GM18870 (cell line): Measurements from ENCODE around the gene MCOLN1.
"Not testable (repeated sequence)": the region's sequence is repeated elsewhere in the genome, so short reads cannot be mapped to it uniquely, and the experiment has no call there.

Experiments used
- ATAC-seq: cut with Tn5 transposase; IDR thresholded peaks from one replicate; pipeline ENCODE4 v1.9.1; 2021; ENCODE audit warnings: moderate library complexity; ENCODE audit not compliant: unreplicated experiment

The MCOLN1 gene

GRCh38 chr19:7522923-7523667 lies 671 bp downstream of the MCOLN1 start:
- no peak for ATAC-seq

- ATAC-seq, result no peak
These were observed 2.1 kb downstream of the MCOLN1 start for GRCh38 chr19:7524523-7524922.

GRCh38 chr19:7524992-7525739 lies 2.7 kb downstream of the MCOLN1 start:
- no peak for ATAC-seq

DNA sequence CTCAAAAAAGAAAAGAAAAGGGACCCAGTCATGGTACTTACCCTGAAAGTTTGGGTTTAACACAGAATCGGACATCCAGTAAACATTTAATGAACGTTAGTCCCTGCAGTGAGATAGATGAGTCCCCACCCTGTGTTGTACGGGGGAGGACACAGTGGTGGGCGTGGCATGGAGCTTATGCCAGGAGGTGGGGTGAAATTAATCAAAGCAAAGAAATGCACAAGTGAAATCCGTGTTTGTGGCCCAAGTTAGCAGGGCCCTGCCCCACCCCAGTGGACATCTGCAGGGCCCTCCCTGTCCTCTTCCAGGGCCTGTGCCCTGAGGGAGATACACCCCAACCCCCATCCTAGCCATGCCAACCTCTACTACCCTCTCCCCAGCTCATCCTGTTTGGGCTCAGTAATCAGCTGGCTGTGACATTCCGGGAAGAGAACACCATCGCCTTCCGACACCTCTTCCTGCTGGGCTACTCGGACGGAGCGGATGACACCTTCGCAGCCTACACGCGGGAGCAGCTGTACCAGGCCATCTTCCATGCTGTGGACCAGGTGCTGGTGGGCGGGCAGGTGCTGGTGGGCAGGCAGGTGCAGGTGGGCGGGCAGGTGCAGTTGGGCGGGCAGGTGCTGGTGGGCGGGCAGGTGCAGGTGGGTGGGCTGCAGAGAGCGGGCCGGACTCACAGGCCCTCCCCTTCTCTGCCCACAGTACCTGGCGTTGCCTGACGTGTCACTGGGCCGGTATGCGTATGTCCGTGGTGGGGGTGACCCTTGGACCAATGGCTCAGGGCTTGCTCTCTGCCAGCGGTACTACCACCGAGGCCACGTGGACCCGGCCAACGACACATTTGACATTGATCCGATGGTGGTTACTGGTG lies 3.9 kb downstream of the MCOLN1 start:
- no peak for ATAC-seq

DNA sequence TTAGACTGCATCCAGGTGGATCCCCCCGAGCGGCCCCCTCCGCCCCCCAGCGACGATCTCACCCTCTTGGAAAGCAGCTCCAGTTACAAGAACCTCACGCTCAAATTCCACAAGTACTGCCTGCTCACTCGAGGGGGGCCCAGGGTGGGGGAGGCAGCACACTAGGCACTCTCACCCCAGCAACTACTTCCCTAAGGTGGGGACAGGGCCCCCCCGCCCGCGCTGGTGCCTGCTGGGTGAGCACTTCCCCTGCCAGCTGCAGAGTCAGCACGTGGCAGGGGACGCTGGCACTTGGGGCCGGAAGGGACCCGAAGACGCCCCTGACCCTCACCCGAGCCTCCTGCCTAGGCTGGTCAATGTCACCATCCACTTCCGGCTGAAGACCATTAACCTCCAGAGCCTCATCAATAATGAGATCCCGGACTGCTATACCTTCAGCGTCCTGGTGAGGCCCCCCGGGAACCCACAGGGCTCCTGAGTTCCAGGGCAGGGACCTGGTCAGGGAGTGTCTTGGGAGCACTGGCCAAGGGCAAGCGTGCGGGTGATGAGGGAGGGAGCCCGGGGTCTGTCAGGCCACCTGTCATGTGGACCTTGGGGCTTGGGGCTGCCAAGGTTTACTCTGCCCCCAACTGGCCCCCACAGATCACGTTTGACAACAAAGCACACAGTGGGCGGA lies 5.2 kb downstream of the MCOLN1 start:
- ATAC-seq, result no peak

GRCh38 chr19:7528192-7528519 lies 5.7 kb downstream of the MCOLN1 start:
- no peak for ATAC-seq

- no peak for ATAC-seq
These were observed 6.3 kb downstream of the MCOLN1 start for GRCh38 chr19:7528522-7529245.

GRCh38 chr19:7529246-7529600 lies 6.8 kb downstream of the MCOLN1 start:
- no peak for ATAC-seq

DNA sequence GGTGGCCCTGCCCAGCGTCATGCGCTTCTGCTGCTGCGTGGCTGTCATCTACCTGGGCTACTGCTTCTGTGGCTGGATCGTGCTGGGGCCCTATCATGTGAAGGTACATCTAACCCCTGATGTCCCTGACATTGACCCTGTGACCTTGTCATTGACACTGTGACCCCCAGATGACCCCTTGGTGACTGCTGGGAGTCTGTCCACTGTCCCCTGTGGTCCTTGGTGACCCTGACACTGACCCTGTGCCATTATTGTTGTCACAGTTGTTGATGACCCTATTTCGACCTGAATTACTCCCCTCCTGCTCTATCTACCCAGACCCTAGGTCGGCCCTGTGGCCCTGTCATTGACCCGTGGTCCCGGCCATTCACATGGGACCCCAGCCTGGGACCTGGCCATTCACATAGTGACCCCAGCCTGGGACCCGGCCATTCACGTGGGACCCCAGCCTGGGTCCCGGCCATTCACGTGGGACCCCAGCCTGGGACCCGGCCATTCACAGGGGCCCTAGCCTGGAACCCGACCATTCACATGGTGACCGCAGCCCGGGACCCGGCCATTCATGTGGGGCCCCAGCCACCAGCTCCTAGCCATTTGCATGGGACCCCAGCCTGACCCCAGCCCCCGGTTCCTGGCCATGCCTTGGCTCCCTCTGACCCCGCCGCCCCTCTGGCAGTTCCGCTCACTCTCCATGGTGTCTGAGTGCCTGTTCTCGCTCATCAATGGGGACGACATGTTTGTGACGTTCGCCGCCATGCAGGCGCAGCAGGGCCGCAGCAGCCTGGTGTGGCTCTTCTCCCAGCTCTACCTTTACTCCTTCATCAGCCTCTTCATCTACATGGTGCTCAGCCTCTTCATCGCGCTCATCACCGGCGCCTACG lies 7.4 kb downstream of the MCOLN1 start:
- no peak for ATAC-seq

DNA sequence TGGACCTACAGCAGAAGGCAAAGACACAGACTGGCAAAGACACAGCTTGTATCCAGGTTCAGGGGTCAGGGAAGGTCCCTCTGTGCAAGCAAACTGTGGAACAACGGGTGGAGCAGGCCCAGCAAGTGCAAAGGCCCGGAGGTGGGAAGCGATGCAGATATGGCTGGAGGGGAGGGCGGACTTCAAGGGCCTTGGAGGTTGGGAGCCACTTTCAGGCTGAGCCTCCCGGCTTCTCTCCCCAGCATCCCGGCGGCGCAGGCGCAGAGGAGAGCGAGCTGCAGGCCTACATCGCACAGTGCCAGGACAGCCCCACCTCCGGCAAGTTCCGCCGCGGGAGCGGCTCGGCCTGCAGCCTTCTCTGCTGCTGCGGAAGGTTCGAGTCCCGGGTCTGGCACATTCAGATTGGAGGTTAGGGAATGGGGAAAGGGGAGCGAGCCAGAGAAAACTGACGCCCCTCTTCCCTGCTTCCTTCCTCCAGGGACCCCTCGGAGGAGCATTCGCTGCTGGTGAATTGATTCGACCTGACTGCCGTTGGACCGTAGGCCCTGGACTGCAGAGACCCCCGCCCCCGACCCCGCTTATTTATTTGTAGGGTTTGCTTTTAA lies 11.0 kb downstream of the MCOLN1 start:
- no peak for ATAC-seq

DNA sequence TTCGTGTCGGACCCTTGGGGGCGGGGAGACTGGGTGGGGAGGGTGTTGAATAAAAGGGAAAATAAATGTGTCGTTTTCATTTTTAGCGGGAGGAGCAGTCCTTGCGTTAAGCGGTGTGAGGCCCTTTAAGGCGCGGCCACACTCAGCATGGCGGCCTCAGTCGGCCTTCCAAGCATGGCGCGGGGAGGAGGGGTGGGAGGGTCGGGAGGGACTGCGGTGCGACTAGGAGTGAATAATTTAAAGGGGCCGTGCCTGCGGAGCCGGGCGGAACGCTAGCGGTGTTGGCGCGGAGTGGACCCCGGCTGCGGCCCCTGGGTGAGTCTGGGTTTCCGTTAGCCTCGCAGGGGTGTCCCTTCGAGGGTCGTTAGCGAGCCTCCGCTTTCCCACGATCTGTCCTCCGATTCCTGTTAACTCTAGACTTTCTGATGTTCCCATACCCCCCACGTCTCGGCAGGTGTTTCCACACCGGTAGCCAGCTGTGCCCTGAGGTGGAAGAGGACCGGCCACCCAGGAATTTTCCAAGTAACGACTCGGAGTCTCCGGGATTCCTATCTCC lies 11.6 kb downstream of the MCOLN1 start:
- ATAC-seq, result no peak

DNA sequence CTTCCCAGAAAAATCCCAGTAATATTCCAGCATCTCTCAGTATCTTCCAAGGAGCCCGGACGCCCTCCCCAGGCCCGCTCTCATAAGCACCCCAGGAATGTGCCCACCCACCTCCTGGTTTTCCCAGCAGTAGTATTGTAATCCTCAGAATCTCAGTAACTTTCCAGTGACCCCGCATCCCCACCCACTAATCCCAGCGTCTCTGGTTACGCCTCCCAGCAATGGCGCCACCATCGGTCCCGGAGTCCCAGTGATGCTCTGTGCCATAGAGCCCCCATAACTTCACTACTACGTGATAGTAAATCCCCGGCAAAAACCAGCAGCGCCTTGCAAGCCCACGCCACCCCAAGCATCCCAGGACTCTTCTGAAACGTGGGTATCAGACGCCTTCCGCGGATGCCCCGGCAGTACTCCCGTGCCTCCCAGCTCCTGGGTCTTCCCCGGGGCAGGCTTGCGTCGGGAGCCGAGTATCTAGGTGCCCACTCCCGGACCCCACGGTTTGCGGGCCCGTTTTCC lies 12.2 kb downstream of the MCOLN1 start:
- no peak for ATAC-seq

GRCh38 chr19:7535047-7535997 lies 12.9 kb downstream of the MCOLN1 start, which contains the start of gene PNPLA6:
Gene PNPLA6, plus strand, starts transcription at chr19:7535717. Its CDS starts 72 bp downstream, at chr19:7535789.
- peak; percentile 62 for ATAC-seq

DNA sequence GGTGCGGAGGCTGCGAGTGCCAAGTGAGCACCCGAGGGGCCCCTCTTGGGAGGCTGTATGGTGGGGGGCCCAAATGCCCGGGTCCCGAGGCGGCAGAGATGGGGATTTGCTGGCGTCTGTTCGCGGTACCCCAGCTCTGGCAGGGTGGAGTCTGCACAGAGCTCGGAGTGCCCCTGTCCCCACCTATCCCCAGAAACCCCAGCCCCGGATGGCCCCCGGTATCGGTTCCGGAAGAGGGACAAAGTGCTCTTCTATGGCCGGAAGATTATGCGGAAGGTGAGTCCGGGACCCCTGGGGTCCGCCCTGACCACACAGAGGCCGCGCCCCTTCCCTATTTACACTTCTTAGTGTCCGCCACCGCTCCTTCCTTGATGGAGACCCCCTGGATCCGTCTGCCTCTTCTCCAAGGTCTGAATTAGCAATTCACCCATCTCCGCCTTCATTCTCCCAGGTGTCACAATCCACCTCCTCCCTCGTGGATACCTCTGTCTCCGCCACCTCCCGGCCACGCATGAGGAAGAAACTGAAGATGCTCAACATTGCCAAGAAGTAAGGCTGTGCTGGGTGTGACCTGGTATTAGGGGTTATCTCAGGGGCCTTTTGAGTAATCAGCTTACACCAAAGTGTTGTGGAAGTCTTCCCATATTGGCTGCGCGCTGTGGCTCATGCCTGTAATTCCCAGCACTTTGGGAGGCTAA lies 13.7 kb downstream of the MCOLN1 start:
- no peak for ATAC-seq

DNA sequence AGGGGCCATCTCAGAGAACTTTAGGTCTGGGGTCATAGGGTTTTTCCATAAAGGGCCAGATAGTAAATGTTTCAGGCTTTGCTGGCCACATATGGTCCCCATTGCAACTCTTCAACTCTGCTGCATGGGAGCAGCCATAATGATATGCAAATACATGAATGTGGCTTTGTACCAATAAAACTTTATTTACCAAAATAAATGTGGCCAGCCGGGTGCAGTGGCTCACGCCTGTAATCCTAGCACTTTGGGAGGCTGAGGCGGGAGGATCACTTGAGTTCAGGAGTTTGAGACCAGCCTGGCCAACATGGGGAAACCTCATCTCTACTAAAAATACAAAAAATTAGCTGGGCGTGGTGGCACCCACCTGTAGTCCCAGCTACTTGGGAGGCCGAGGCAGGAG lies 16.6 kb downstream of the MCOLN1 start:
- ATAC-seq, result not testable (repeated sequence)

GRCh38 chr19:7539827-7540425 lies 17.5 kb downstream of the MCOLN1 start:
- ATAC-seq, result no peak
